Astrocyte (in vitro differentiated cells and primary cell): ENCODE measurements around the gene UBE4A. TPM values are rescaled to one million over a fixed set of nuclear protein-coding genes. Genes with fewer than 3 reads are reported as not detected.

Source experiments
- DNase-seq: peaks from one replicate; pipeline ENCODE4 v3.0.0-alpha.2; 2010; ENCODE audit warnings: low read depth
- FAIRE-seq: peaks from 2 replicates; lab custom pipeline; 2011; peaks lifted over from hg19 to GRCh38; lab: Jason Lieb, UNC
- H2AFZ ChIP-seq: 2 replicates; pipeline ENCODE4 v1.6.0; 2012; ENCODE audit warnings: low read depth, low read length, inconsistent platforms
- H3K27ac ChIP-seq: 2 replicates; pipeline ENCODE4 v1.5.1; 2011; ENCODE audit warnings: low read depth, low read length, inconsistent platforms
- H3K27me3 ChIP-seq: 2 replicates; pipeline ENCODE4 v1.6.0; 2011; ENCODE audit warnings: low read length, inconsistent platforms; ENCODE audit not compliant: insufficient read depth
- H3K36me3 ChIP-seq: 2 replicates; pipeline ENCODE4 v1.5.1; 2011; ENCODE audit warnings: low read length, inconsistent platforms; ENCODE audit not compliant: insufficient read depth
- H3K4me1 ChIP-seq: 2 replicates; pipeline ENCODE4 v1.5.1; 2011; ENCODE audit warnings: low read length, inconsistent platforms; ENCODE audit not compliant: insufficient read depth
- H3K4me2 ChIP-seq: 2 replicates; pipeline ENCODE4 v1.6.0; 2012; ENCODE audit warnings: low read length, inconsistent platforms
- H3K4me3 ChIP-seq: 2 replicates; pipeline ENCODE4 v1.5.1; 2011; ENCODE audit warnings: low read depth, mild to moderate bottlenecking, low read length, inconsistent platforms; ENCODE audit not compliant: insufficient read depth
- H3K79me2 ChIP-seq: 2 replicates; pipeline ENCODE4 v1.6.0; 2012; ENCODE audit warnings: mild to moderate bottlenecking, low read length, inconsistent platforms; ENCODE audit not compliant: insufficient read depth
- H3K9ac ChIP-seq: 2 replicates; pipeline ENCODE4 v1.6.0; 2012; ENCODE audit warnings: mild to moderate bottlenecking, low read length, inconsistent platforms
- H3K9me3 ChIP-seq: 2 replicates; pipeline ENCODE4 v1.5.1; 2012; ENCODE audit warnings: low read depth, mild to moderate bottlenecking, low read length, inconsistent platforms; ENCODE audit not compliant: insufficient read depth
- H4K20me1 ChIP-seq: 2 replicates; pipeline ENCODE4 v1.6.0; 2012; ENCODE audit warnings: low read length, inconsistent platforms; ENCODE audit not compliant: insufficient read depth
- H3K27ac Mint-ChIP-seq: one replicate; pipeline ENCODE4 v1.8.0; 2021; ENCODE audit warnings: mild to moderate bottlenecking, mixed read lengths; ENCODE audit not compliant: unreplicated experiment
- H3K27me3 Mint-ChIP-seq: one replicate; pipeline ENCODE4 v1.8.0; 2021; ENCODE audit warnings: low read depth, mixed read lengths; ENCODE audit not compliant: unreplicated experiment
- H3K36me3 Mint-ChIP-seq: one replicate; pipeline ENCODE4 v1.8.0; 2021; ENCODE audit warnings: low read depth, mixed read lengths; ENCODE audit not compliant: unreplicated experiment
- H3K4me1 Mint-ChIP-seq: one replicate; pipeline ENCODE4 v1.8.0; 2021; ENCODE audit warnings: low read depth, mixed read lengths; ENCODE audit not compliant: unreplicated experiment
- H3K4me3 Mint-ChIP-seq: one replicate; pipeline ENCODE4 v1.8.0; 2021; ENCODE audit warnings: mild to moderate bottlenecking, moderate library complexity, mixed read lengths; ENCODE audit not compliant: unreplicated experiment
- H3K9me3 Mint-ChIP-seq: one replicate; pipeline ENCODE4 v1.8.0; 2021; ENCODE audit warnings: mild to moderate bottlenecking, mixed read lengths; ENCODE audit not compliant: unreplicated experiment
- CTCF ChIP-seq: IDR thresholded peaks from 2 replicates; pipeline ENCODE4 v1.5.1; 2011; ENCODE audit warnings: low read depth, mild to moderate bottlenecking, inconsistent platforms, low read length, moderate library complexity; ENCODE audit not compliant: insufficient read depth
- EZH2 ChIP-seq: IDR thresholded peaks from 2 replicates; pipeline ENCODE4 v1.6.1; 2012; ENCODE audit warnings: mild to moderate bottlenecking, low read length, inconsistent platforms; ENCODE audit not compliant: insufficient read depth
- total RNA-seq: library from RNA; stranded (reverse); gene quantifications from 2 replicates; pipeline ENCODE4 v1.2.1, GENCODE V29; 2021

The UBE4A gene
- total RNA-seq, 1 donor from 2014 or later, result 38.8 TPM

GRCh38 chr11:118353084-118353710, 6.2 kb upstream of the UBE4A start:
- no peaks in the 10 kb centered on the region for H3K36me3 ChIP-seq
- no peaks in the 10 kb centered on the region for H3K36me3 Mint-ChIP-seq
- DNase-seq (no peak), FAIRE-seq (no peak)
- peaks cover 13% of the 10 kb centered on the region for H3K27me3 ChIP-seq
- no peak overlapping the region for H3K4me2 ChIP-seq
- no peak overlapping the region for H3K27ac ChIP-seq
- no peaks in the 10 kb centered on the region for H3K4me1 ChIP-seq
- H4K20me1 ChIP-seq, result no peaks in the 10 kb centered on the region
- no peak overlapping the region for H3K27ac Mint-ChIP-seq
- no peaks in the 10 kb centered on the region for H3K79me2 ChIP-seq
- H2AFZ ChIP-seq, result no peak overlapping the region
- H3K27me3 Mint-ChIP-seq, result peaks cover 39% of the 10 kb centered on the region
- H3K4me3 ChIP-seq, result no peak overlapping the region
- no peaks in the 10 kb centered on the region for H3K9me3 Mint-ChIP-seq
- no peak overlapping the region for H3K4me3 Mint-ChIP-seq
- no peak overlapping the region for H3K9ac ChIP-seq
- TF ChIP-seq CTCF (peak; percentile 52), EZH2 (no peak)
- no peaks in the 10 kb centered on the region for H3K9me3 ChIP-seq
- H3K4me1 Mint-ChIP-seq, result no peaks in the 10 kb centered on the region

GRCh38 chr11:118358071-118358470, 1.3 kb upstream of the UBE4A start:
- Histone ChIP-seq H3K27ac (no peak overlapping the region), H3K9ac (no peak overlapping the region), H3K4me1 (peaks cover 3% of the 10 kb centered on the region), H3K27me3 (no peaks in the 10 kb centered on the region), H3K79me2 (peaks cover 36% of the 10 kb centered on the region), H3K9me3 (no peaks in the 10 kb centered on the region), H4K20me1 (peaks cover 13% of the 10 kb centered on the region), H3K4me2 (no peak overlapping the region), H3K36me3 (no peaks in the 10 kb centered on the region), H2AFZ (no peak overlapping the region), H3K4me3 (no peak overlapping the region)
- Mint-ChIP-seq H3K4me3 (no peak overlapping the region), H3K27ac (no peak overlapping the region), H3K27me3 (peaks cover 8% of the 10 kb centered on the region), H3K9me3 (no peaks in the 10 kb centered on the region), H3K36me3 (no peaks in the 10 kb centered on the region), H3K4me1 (peaks cover 9% of the 10 kb centered on the region)
- TF ChIP-seq EZH2, result no peak
- TF ChIP-seq CTCF, result no peak
- no peak for DNase-seq
- FAIRE-seq, result no peak

- FAIRE-seq (no peak), DNase-seq (no peak)
Observed at GRCh38 chr11:118364956-118365615, 5.7 kb downstream of the UBE4A start.

More at GRCh38 chr11:118364956-118365615, 5.7 kb downstream of the UBE4A start:
- Histone ChIP-seq H3K27me3 (no peaks in the 10 kb centered on the region), H3K36me3 (peaks cover 22% of the 10 kb centered on the region), H3K9me3 (no peaks in the 10 kb centered on the region), H3K4me2 (no peak overlapping the region), H3K4me1 (no peaks in the 10 kb centered on the region), H3K79me2 (peaks cover 50% of the 10 kb centered on the region), H3K4me3 (no peak overlapping the region), H2AFZ (no peak overlapping the region), H3K27ac (no peak overlapping the region), H4K20me1 (peaks cover 24% of the 10 kb centered on the region), H3K9ac (no peak overlapping the region)
- H3K27me3 Mint-ChIP-seq, result no peaks in the 10 kb centered on the region
- TF ChIP-seq EZH2, result no peak
- TF ChIP-seq CTCF, result no peak
- H3K4me1 Mint-ChIP-seq, result peaks cover 9% of the 10 kb centered on the region
- H3K9me3 Mint-ChIP-seq, result no peaks in the 10 kb centered on the region
- H3K36me3 Mint-ChIP-seq, result peaks cover 5% of the 10 kb centered on the region
- no peak overlapping the region for H3K27ac Mint-ChIP-seq
- no peak overlapping the region for H3K4me3 Mint-ChIP-seq
